22Rv1 (cell line): ENCODE measurements around the gene SLC49A3.

Experiments used
- ZFX ChIP-seq: fragments of 450-650 bp; IDR thresholded peaks from 2 replicates; pipeline ENCODE4 v1.6.1; 2017; ENCODE audit warnings: antibody characterized with exemption, borderline replicate concordance
- TF ChIP-seq, protein P1 (sequence below): fragments of 450-650 bp; IDR thresholded peaks from 2 replicates; pipeline ENCODE4 v1.5.1; 2017; ENCODE audit warnings: mild to moderate bottlenecking

- TF ChIP-seq, protein P1, sequence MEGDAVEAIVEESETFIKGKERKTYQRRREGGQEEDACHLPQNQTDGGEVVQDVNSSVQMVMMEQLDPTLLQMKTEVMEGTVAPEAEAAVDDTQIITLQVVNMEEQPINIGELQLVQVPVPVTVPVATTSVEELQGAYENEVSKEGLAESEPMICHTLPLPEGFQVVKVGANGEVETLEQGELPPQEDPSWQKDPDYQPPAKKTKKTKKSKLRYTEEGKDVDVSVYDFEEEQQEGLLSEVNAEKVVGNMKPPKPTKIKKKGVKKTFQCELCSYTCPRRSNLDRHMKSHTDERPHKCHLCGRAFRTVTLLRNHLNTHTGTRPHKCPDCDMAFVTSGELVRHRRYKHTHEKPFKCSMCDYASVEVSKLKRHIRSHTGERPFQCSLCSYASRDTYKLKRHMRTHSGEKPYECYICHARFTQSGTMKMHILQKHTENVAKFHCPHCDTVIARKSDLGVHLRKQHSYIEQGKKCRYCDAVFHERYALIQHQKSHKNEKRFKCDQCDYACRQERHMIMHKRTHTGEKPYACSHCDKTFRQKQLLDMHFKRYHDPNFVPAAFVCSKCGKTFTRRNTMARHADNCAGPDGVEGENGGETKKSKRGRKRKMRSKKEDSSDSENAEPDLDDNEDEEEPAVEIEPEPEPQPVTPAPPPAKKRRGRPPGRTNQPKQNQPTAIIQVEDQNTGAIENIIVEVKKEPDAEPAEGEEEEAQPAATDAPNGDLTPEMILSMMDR = no peak
- TF ChIP-seq ZFX = no peak
Observed at GRCh38 chr4:664713-665231, 24.2 kb downstream of the SLC49A3 start.
